Activated CD4-positive, alpha-beta T cell treated with anti-CD3 and anti-CD28 coated beads for 36 hours (primary cell): ENCODE measurements around the gene CD7. TPM values are rescaled to one million over a fixed set of nuclear protein-coding genes. Genes with fewer than 3 reads are reported as not detected.
A peak's percentile ranks its signal among the peaks of the same experiment; 100 is the strongest.

Experiments
- ATAC-seq: fragments of 200-7000 bp; cut with Tn5 transposase; one replicate; pipeline ENCODE4 v1.10.0; 2021; ENCODE audit warnings: mild to moderate bottlenecking, moderate library complexity
- CTCF ChIA-PET: fragments of 350-600 bp; sonication (Branson Sonifier 250); formaldehyde crosslinking; loops from one replicate; lab custom pipeline; 2021; ENCODE audit warnings: antibody characterized with exemption; lab: Charles Lee
- POLR2A ChIA-PET: fragments of 350-600 bp; sonication (Branson Sonifier 250); formaldehyde crosslinking; loops from one replicate; lab custom pipeline; 2021; ENCODE audit warnings: antibody characterized with exemption, inconsistent platforms; lab: Charles Lee
- DNase-seq: peaks from one replicate; pipeline ENCODE4 v3.0.0-alpha.2; 2020
- H3K27ac Mint-ChIP-seq: one replicate; pipeline ENCODE4 v1.8.0; 2021; ENCODE audit warnings: mixed read lengths
- H3K27me3 Mint-ChIP-seq: one replicate; pipeline ENCODE4 v1.8.0; 2021; ENCODE audit warnings: mixed read lengths
- H3K36me3 Mint-ChIP-seq: one replicate; pipeline ENCODE4 v1.8.0; 2021; ENCODE audit warnings: low read depth, mixed read lengths
- H3K4me1 Mint-ChIP-seq: one replicate; pipeline ENCODE4 v1.8.0; 2021; ENCODE audit warnings: mixed read lengths
- H3K4me3 Mint-ChIP-seq: one replicate; pipeline ENCODE4 v1.8.0; 2021; ENCODE audit warnings: mild to moderate bottlenecking, moderate library complexity, mixed read lengths
- H3K9me3 Mint-ChIP-seq: one replicate; pipeline ENCODE4 v1.8.0; 2021; ENCODE audit warnings: low read depth, mixed read lengths
- intact Hi-C, 2 experiments: fragments of 100-400 bp; cut with DNase I in 1 of 2; cut with micrococcal nuclease in 1 of 2; formaldehyde crosslinking; loops; one replicate each; pipeline versions ENCODE4 v1.14.2 to v1.15.1; 2022 to 2024; cut with DNase I, micrococcal nuclease
- total RNA-seq, 2 experiments: library from RNA; stranded (reverse); gene quantifications; one replicate each; pipeline ENCODE4 v1.2.3, GENCODE V29; 2021

The CD7 gene
- total RNA-seq, 2 experiments from 2014 or later, result 614 to 725 TPM

DNA sequence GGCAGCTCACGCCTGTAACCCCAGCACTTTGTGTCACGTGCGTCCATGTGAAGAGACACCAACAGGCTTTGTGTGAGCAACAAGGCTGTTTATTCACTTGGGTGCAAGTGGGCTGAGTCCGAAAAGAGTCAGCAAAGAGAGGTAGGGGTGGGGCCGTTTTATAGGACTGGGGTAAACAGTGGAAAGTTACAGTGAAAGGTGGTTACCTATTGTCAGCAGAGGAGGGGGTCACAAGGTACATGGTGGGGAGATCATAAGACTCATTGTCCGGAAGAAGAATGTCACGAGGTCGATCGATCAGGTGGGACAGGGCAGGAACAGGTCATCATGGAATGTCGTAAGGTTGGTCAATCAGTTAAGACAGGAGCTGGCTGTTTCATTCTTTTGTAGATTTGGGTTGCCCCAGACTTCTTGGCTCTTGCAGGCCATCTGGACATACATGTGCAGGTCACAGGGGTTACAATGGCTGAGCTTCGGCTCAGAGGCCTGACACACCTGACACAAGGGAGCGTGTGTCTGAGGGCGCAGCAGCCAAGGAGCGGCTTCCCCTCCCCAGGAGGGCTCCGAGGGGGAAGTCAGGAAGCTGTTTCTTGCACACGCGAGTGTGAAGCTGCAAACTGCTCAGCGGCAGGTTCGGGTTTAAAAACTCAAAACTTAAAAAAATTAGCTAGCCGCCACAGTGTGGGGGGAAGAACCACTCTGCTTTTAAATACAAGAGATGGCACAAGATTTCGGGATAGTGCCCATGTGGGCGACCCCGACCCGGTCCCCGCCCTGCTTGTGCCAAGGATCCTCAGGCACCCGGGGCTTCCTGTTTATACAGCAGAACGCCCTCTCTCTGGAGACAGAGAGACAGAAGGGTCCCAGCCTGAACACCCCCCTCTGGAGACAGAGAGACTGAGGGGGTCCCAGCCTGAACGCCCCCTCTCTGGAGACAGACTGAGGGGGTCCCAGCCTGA is 29.2 kb upstream of the CD7 start:
- POLR2A ChIA-PET, result interaction anchor here (1.4 kb wide), 1 partner anchor 10 kb away, joined by 3 read pairs; no protein-coding TSS in a partner anchor
- Mint-ChIP-seq H3K27me3 (peaks cover 7% of the 10 kb centered on the region), H3K4me3 (no peak overlapping the region), H3K36me3 (no peaks in the 10 kb centered on the region), H3K27ac (peak overlapping the region; percentile 80), H3K9me3 (no peaks in the 10 kb centered on the region), H3K4me1 (peaks cover 6% of the 10 kb centered on the region)
- DNase-seq, result peak; percentile 13
- intact Hi-C loops, result no loop called here
- CTCF ChIA-PET, result interaction anchor here (0.6 to 1.4 kb wide), 3 partner anchors 13 to 89 kb away, joined by 3 to 5 read pairs (median 3); partner anchors contain the start of gene SECTM1
- no peak for ATAC-seq

DNA sequence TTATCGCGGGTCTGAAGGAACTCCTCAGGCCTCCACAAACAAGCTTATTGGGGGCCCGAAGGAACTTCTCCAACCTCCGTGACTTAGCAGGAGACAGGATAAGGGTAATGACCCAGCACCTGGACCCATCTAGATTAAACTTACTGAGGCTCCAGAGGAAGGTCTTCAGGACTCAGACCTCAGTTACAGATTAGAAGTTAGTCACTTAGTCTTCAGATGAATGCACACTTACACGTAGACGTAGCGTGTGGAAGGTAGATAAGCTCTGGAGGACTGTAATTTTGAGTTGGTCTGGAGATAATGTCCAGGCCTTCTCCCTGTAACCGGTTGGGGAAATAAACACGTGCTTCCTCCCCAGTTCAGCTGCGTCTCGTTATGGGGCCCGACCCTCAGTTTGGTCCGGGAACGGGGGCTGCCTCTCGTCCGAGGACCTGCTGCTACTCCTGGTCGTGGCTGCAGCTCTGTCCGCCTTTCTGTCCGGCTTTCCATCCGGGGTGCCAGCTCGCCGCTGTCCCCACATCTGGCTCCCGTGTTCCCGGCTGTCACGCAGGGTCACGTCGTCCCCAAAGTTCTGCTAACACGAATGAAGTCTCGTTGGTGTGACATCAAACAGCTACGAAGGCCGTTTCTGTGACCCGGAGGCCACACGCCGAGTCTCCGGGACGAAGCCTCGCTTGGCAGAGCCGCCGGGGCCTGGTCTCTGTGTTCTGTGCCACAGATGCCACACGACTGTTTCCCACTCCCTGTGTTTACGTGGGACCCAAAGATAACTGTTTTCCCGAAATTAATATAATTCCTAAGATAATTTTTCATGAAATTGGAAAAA is 28.0 kb upstream of the CD7 start:
- H3K9me3 Mint-ChIP-seq, result no peaks in the 10 kb centered on the region
- CTCF ChIA-PET, result interaction anchor here (0.6 to 1.6 kb wide), 3 partner anchors 12 to 209 kb away, joined by 3 to 4 read pairs (median 3); partner anchors contain the start of gene SECTM1

DNA sequence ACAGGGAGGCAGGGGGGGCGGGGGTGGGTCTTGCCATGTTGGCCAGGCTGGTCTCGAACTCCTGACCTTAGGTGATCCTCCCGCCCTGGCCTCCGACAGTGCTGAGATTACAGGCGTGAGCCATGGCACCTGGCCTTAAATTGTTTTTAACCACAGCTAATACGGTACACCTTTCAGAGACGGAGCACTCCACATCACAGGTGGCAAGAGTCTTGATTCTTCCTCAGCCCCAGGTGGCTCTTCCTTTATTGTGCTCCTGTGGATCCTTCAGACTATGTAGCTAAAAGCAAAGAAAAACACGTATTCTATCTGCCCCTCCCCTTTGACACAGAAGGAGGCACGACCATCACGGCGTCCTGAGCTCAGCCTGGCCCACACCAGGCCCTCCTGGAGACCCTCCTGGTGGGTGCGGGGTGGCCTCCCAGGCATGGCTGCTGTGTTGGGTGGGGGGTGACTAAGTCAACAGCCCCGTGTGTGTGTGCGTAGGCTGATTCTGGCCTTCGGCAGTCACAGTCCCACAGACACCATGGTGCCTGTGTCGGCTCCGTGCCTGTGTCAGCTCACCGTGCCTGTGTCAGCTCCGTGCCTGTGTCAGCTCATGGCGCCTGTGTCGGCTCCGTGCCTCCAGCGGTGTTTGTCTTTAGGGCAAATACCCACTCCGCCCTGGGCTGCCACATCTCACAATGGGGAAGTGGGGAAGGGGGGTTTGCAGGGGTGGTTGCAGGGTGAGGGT is 26.9 kb upstream of the CD7 start:
- H3K9me3 Mint-ChIP-seq, result no peaks in the 10 kb centered on the region
- no peak overlapping the region for H3K4me3 Mint-ChIP-seq
- CTCF ChIA-PET, result interaction anchor here (0.5 to 1.6 kb wide), 5 partner anchors 17 to 208 kb away, joined by 3 to 4 read pairs (median 3); no protein-coding TSS in a partner anchor
- no peak overlapping the region for H3K27ac Mint-ChIP-seq
- H3K36me3 Mint-ChIP-seq, result no peaks in the 10 kb centered on the region
- intact Hi-C loops, result no loop called here
- POLR2A ChIA-PET, result no interaction called here
- peaks cover 7% of the 10 kb centered on the region for H3K4me1 Mint-ChIP-seq
- DNase-seq, result peak; percentile 2
- no peak for ATAC-seq
- peaks cover 7% of the 10 kb centered on the region for H3K27me3 Mint-ChIP-seq

More for the DNA sequence above, 28.0 kb upstream of the CD7 start:
- Mint-ChIP-seq H3K36me3 (no peaks in the 10 kb centered on the region), H3K27me3 (peaks cover 7% of the 10 kb centered on the region), H3K4me3 (no peak overlapping the region), H3K4me1 (peaks cover 6% of the 10 kb centered on the region), H3K27ac (no peak overlapping the region)
- POLR2A ChIA-PET, result interaction anchor here (1.4 kb wide), 1 partner anchor 11 kb away, joined by 3 read pairs; no protein-coding TSS in a partner anchor
- intact Hi-C loops, result no loop called here
- no peak for ATAC-seq
- peak; percentile 1 for DNase-seq

DNA sequence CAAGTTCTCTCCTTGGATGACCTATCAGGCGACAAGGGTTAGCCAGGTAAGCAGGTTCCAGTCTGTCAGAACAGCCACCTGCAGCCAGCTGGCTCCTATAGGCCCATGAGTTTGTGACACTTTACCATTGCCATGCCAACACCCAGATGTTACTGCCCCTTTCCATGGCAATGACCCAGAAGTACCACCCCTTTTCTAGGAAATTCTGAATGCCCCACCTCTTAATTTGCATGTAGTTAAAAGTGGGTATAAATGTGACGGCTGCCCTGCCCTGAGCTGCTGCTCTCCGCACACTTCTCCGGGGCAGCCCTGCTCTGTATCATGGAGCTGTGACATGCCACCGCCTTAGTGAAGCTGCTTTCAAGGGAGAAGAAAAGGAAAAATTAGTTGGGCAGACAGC is 26.2 kb upstream of the CD7 start:
- intact Hi-C loops, result no loop called here
- peaks cover 6% of the 10 kb centered on the region for H3K27me3 Mint-ChIP-seq
- ATAC-seq (peak; percentile 26), DNase-seq (peak; percentile 3)
- ChIA-PET CTCF (interaction anchor here (0.5 to 1.0 kb wide), 2 partner anchors 15 to 29 kb away, joined by 3 read pairs; no protein-coding TSS in a partner anchor), POLR2A (interaction anchor here (0.6 kb wide), 1 partner anchor 32 kb away, joined by 3 read pairs; no protein-coding TSS in a partner anchor)
- no peaks in the 10 kb centered on the region for H3K36me3 Mint-ChIP-seq
- H3K9me3 Mint-ChIP-seq, result no peaks in the 10 kb centered on the region
- no peak overlapping the region for H3K4me3 Mint-ChIP-seq
- H3K27ac Mint-ChIP-seq, result no peak overlapping the region
- peaks cover 14% of the 10 kb centered on the region for H3K4me1 Mint-ChIP-seq

DNA sequence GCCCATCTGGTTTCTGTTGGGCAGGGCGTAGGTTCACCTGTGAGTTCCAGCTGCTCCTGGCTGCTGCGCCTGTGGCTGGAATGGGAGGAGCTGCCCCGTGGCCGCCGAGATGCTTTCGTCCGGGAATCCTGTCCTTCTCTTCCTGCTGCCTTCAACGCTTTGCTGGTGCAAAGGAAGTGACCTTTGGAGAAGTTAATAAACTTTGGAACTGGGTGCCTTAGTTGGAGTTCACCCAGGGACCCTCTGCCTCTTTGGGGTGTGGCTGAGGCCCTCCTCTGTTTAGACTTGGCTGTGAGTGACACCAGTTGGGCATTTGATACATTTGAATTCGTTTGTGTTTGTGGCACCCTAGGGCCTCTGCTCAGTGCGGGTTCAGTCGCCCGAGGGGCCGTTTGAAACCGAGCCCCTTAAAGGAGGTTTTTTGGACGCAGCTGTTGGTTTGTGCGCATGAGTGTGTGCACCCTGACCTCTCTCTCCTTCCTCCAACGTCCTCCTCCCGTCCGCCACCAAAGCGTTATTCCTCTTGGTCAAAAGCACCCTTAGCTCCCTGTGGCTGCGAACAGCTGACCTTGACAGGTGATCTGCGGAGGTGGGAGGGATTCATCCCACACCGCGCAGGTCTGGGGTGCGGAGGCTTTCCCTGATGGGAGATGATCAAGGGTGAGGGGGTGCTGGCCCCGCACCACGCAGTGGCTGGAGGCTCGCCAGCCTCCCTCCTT is 25.1 kb upstream of the CD7 start:
- no peak overlapping the region for H3K27ac Mint-ChIP-seq
- ChIA-PET CTCF (interaction anchor here (1.0 kb wide), 1 partner anchor 16 kb away, joined by 3 read pairs; no protein-coding TSS in a partner anchor), POLR2A (no interaction called here)
- no peaks in the 10 kb centered on the region for H3K9me3 Mint-ChIP-seq
- H3K4me1 Mint-ChIP-seq, result peaks cover 15% of the 10 kb centered on the region
- H3K36me3 Mint-ChIP-seq, result no peaks in the 10 kb centered on the region
- peaks cover 6% of the 10 kb centered on the region for H3K27me3 Mint-ChIP-seq
- ATAC-seq (no peak), DNase-seq (peak; percentile 2)
- intact Hi-C loops, result no loop called here
- H3K4me3 Mint-ChIP-seq, result no peak overlapping the region

DNA sequence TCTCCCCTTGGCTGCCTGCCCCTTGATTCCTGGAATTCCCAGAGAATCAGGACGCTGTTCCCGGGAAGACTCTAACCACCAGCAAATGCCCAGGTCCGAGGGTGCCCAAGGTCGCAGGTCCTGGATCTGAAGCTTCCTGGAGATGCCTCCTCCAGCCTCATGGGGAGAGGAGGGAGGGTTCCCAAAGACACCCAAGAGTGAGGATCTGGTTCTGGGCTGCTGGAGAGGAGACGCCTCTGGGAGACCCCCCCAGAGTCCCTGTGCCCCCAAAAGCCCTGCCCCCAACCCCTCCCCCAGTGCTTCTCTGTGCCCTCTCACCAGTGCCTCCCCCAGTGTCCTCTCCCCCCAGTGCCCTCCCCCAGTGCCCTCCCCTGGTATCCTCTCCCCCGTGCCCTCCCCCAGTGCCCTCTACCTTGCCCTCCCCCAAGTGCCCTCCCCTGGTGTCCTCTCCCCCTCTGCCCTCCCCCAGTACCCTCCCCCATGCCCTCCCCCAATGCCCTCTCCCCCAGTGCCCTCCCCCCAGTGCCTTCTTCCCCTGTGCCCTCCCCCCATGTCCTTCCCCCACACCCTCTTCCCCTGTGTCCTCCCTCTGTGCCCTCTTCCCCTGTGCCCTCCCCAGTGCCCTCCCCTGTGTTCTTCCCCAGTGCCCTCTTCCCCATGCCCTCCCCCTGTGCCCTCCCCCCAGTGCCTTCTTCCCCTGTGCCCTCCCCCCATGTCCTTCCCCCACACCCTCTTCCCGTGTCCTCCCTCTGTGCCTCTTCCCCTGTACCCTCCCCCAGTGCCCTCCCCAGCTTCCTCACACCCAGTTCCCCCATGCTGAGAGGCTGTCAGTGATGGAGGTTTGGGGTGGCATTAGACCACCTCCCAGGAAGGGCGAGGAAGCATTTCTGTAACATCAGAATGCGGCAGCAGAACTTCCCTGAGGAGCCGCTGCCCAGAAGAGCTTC is 22.5 kb upstream of the CD7 start:
- intact Hi-C loops, result no loop called here
- POLR2A ChIA-PET, result no interaction called here
- DNase-seq (no peak), ATAC-seq (no peak)
- Mint-ChIP-seq H3K9me3 (no peaks in the 10 kb centered on the region), H3K27ac (no peak overlapping the region), H3K27me3 (no peaks in the 10 kb centered on the region), H3K36me3 (no peaks in the 10 kb centered on the region), H3K4me1 (peaks cover 24% of the 10 kb centered on the region), H3K4me3 (no peak overlapping the region)
- CTCF ChIA-PET, result interaction anchor here (1.2 kb wide), 2 partner anchors 10 to 104 kb away, joined by 3 to 4 read pairs; no protein-coding TSS in a partner anchor

DNA sequence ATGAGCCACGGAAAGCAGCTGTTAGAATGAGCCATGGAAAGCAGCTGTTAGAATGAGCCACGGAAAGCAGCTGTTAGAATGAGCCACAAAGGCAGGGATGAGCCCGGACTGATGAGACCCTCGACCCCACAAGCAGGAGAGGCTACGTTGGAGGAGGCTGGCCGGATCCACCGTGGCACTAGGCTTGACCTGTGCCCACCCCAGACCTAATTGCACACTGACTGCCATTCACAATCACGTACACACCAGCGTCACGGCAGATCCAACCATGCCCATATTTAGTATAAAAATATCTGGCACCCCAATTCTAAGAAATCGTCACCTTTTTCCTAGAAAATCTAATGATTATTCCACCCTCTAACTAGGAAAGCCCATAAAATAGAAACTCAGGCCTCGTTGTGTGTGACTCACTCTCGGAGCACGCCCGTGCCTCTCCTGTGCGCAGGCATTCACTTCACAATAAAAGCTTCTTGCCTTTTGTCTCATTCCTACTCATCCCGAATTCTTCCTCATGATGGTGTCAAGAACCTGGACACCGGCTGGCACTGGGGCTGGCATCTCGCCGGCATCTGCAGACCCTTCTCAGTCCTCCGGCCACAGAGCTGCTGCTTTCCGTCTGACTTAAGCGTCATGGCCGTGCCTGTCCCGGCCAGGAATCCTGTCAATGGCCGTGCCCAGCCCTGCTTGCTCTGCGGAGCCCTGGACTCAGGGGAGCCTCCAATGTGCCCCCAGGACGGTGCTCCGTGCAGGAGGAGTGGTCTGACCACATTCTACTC is 21.6 kb upstream of the CD7 start:
- Mint-ChIP-seq H3K4me1 (peaks cover 32% of the 10 kb centered on the region), H3K4me3 (no peak overlapping the region)

DNA sequence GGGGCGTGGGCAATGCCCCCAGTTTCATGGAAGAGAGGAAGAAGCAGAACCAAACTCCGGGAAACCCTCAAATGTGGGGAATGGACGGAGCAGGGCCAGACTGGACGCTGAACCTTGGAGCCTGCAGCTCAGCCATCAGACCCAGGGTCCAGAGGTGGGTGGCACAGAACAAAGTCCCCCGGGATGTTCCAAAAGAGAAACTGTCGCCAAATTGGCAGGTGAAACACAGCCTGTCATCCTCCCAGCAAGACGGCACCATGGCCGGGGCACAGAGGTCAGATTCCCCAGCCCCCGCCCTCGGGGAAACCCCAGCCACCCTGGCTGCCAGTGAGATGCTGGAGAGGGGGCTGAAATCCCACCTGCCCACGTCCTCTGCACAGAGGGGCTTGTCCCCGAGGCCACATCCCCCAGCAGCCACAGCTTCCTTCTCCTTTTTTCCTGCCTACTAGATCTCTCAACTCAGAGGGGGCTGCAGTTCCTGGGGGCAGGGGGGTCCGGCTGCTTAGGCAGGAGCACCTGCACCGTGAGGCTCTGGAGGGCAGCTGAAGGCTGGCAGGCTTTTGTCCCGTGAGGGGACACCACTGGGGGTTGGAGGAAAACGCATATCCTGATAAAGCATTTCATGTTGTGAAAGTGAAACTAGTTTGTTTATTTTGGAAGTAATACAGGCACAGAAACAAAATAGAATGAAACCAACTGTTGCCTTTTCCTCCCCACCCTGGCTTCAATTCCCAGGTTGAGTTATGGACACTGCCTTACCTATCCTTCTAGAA is 17.4 kb upstream of the CD7 start:
- no peak for ATAC-seq
- peaks cover 38% of the 10 kb centered on the region for H3K4me1 Mint-ChIP-seq

More for the DNA sequence above, 21.6 kb upstream of the CD7 start:
- intact Hi-C loops, result no loop called here
- Mint-ChIP-seq H3K27ac (no peak overlapping the region), H3K36me3 (no peaks in the 10 kb centered on the region), H3K9me3 (no peaks in the 10 kb centered on the region), H3K27me3 (no peaks in the 10 kb centered on the region)
- DNase-seq (peak; percentile 17), ATAC-seq (no peak)
- POLR2A ChIA-PET, result no interaction called here
- CTCF ChIA-PET, result interaction anchor here (0.6 to 1.4 kb wide), 5 partner anchors 11 to 103 kb away, joined by 3 to 4 read pairs (median 3); no protein-coding TSS in a partner anchor

More for the DNA sequence above, 17.4 kb upstream of the CD7 start:
- no peaks in the 10 kb centered on the region for H3K9me3 Mint-ChIP-seq
- POLR2A ChIA-PET, result interaction anchor here (0.9 kb wide), 1 partner anchor 38 kb away, joined by 3 read pairs; no protein-coding TSS in a partner anchor
- intact Hi-C loops, result no loop called here
- H3K36me3 Mint-ChIP-seq, result no peaks in the 10 kb centered on the region
- CTCF ChIA-PET, result interaction anchor here (1.1 kb wide), 1 partner anchor 14 kb away, joined by 3 read pairs; no protein-coding TSS in a partner anchor
- peak overlapping the region; percentile 86 for H3K27ac Mint-ChIP-seq
- H3K27me3 Mint-ChIP-seq, result peaks cover 4% of the 10 kb centered on the region
- peak overlapping the region; percentile 72 for H3K4me3 Mint-ChIP-seq
- DNase-seq, result no peak
